ENCODE measurements around the gene NEURL3.
"Not testable (repeated sequence)": the region's sequence is repeated elsewhere in the genome, so short reads cannot be mapped to it uniquely, and the experiment has no call there.

Gene NEURL3

GRCh38 chr2:96505231-96505889 is at the start of gene NEURL3:
NEURL3 (minus strand) TSS chr2:96505357; CDS start chr2:96505286, 71 bp downstream.
- DNase-seq (ENCODE audit: low read depth) = no peak

GRCh38 chr2:96554293-96555145 is 49.4 kb upstream of the NEURL3 start:
- DNase-seq (ENCODE audit: low read depth) = peak; percentile 42

- DNase-seq (ENCODE audit: low read depth) = not testable (repeated sequence)
Measured at GRCh38 chr2:96553957-96554292, 48.8 kb upstream of the NEURL3 start.

- DNase-seq (ENCODE audit: low read depth) = no peak
Measured at GRCh38 chr2:96553176-96553956, 48.2 kb upstream of the NEURL3 start.

GRCh38 chr2:96552315-96553175 is 47.4 kb upstream of the NEURL3 start:
- DNase-seq (ENCODE audit: low read depth) = no peak

GRCh38 chr2:96551605-96552314 is 46.6 kb upstream of the NEURL3 start:
- DNase-seq (ENCODE audit: low read depth) = no peak

- DNase-seq (ENCODE audit: low read depth) = no peak
Measured at GRCh38 chr2:96550787-96551604, 45.8 kb upstream of the NEURL3 start.

GRCh38 chr2:96549967-96550786 is 45.0 kb upstream of the NEURL3 start:
- DNase-seq (ENCODE audit: low read depth) = no peak

GRCh38 chr2:96549466-96549785 is 44.3 kb upstream of the NEURL3 start:
- no peak for DNase-seq (ENCODE audit: low read depth)

- DNase-seq (ENCODE audit: low read depth) = no peak
Measured at GRCh38 chr2:96548558-96549465, 43.7 kb upstream of the NEURL3 start.

- DNase-seq (ENCODE audit: low read depth) = no peak
Measured at GRCh38 chr2:96547731-96548171, 42.6 kb upstream of the NEURL3 start.

GRCh38 chr2:96547203-96547641 is 42.1 kb upstream of the NEURL3 start:
- no peak for DNase-seq (ENCODE audit: low read depth)

GRCh38 chr2:96546797-96547196 is 41.6 kb upstream of the NEURL3 start:
- DNase-seq (ENCODE audit: low read depth) = no peak

- DNase-seq (ENCODE audit: low read depth) = no peak
Measured at GRCh38 chr2:96546321-96546720, 41.2 kb upstream of the NEURL3 start.

GRCh38 chr2:96542357-96542977 is 37.3 kb upstream of the NEURL3 start:
- DNase-seq (ENCODE audit: low read depth) = no peak

- no peak for DNase-seq (ENCODE audit: low read depth)
Measured at GRCh38 chr2:96541398-96542152, 36.4 kb upstream of the NEURL3 start.

- no peak for DNase-seq (ENCODE audit: low read depth)
Measured at GRCh38 chr2:96540136-96540535, 35.0 kb upstream of the NEURL3 start.
